Panc1 (cell line): ENCODE data around the gene PATJ. TPM values are rescaled to one million over a fixed set of nuclear protein-coding genes. Genes with fewer than 3 reads are reported as not detected.

ENCODE experiments used
- ATAC-seq: fragments of 200-7000 bp; cut with Tn5 transposase; 2 replicates; pipeline ENCODE4 v1.9.1; 2020; ENCODE audit warnings: mild to moderate bottlenecking, moderate library complexity
- BruUV-seq: library from RNA; stranded (reverse); fragments of 400-500 nt; replicated peaks from 2 replicates; lab custom pipeline; 2021; lab: Mats Ljungman, UMichigan
- CTCF ChIA-PET: fragments of 300-600 bp; sonication (Branson Sonifier 250); formaldehyde crosslinking; loops from one replicate; lab custom pipeline; 2022; ENCODE audit warnings: antibody characterized with exemption; lab: Charles Lee
- POLR2A ChIA-PET: fragments of 300-600 bp; sonication (Branson Sonifier 250); formaldehyde crosslinking; loops from one replicate; lab custom pipeline; 2022; ENCODE audit warnings: antibody characterized with exemption; lab: Charles Lee
- DNase-seq: peaks from one replicate; pipeline ENCODE4 v3.0.0-alpha.2; 2010; ENCODE audit warnings: low read depth, low spot score
- H3K27ac ChIP-seq: 2 replicates; pipeline ENCODE4 v1.5.1; 2011; ENCODE audit warnings: mild to moderate bottlenecking, low read length, inconsistent platforms
- H3K27me3 ChIP-seq: fragments of 200-500 bp; sonication (Bioruptor generic); 2 replicates; pipeline ENCODE4 v1.6.0; 2014; ENCODE audit warnings: low read length, inconsistent platforms; ENCODE audit not compliant: control insufficient read depth, insufficient read depth
- H3K36me3 ChIP-seq: fragments of 200-500 bp; sonication (Bioruptor generic); 2 replicates; pipeline ENCODE4 v1.5.1; 2014; ENCODE audit warnings: inconsistent platforms, mild to moderate bottlenecking, low read length, moderate library complexity; ENCODE audit not compliant: control insufficient read depth, insufficient read depth
- H3K4me1 ChIP-seq: 2 replicates; pipeline ENCODE4 v1.5.1; 2011; ENCODE audit warnings: inconsistent platforms, mild to moderate bottlenecking, low read length, moderate library complexity; ENCODE audit not compliant: control insufficient read depth, insufficient read depth
- H3K4me3 ChIP-seq, 2 experiments: 2 replicates each; pipeline ENCODE4 v1.5.1; 2011 to 2012; ENCODE audit warnings: low read depth in 2 of 2, low read length in 2 of 2, mild to moderate bottlenecking in 2 of 2, inconsistent platforms in 1 of 2, moderate library complexity in 1 of 2
- H3K9me3 ChIP-seq: fragments of 200-500 bp; sonication (Bioruptor generic); 2 replicates; pipeline ENCODE4 v1.5.1; 2014; ENCODE audit warnings: low read depth, mild to moderate bottlenecking, inconsistent platforms, low read length, moderate library complexity; ENCODE audit not compliant: control insufficient read depth, insufficient read depth
- POLR2AphosphoS5 ChIP-seq: IDR thresholded peaks from 2 replicates; pipeline ENCODE4 v1.6.1; 2012; ENCODE audit warnings: mild to moderate bottlenecking, low read depth, low read length, moderate library complexity
- SIN3A ChIP-seq: IDR thresholded peaks from 2 replicates; pipeline ENCODE4 v1.6.1; 2012; ENCODE audit warnings: low read depth, mild to moderate bottlenecking, low read length, moderate library complexity, borderline replicate concordance; ENCODE audit not compliant: insufficient read depth
- TCF7L2 ChIP-seq: IDR thresholded peaks from 2 replicates; pipeline ENCODE4 v1.6.1; 2011; ENCODE audit warnings: mild to moderate bottlenecking, low read depth, low read length, inconsistent platforms
- in situ Hi-C: cut with HindIII; loops from 2 replicates; pipeline ENCODE4 v1.10.0; 2016; ENCODE audit warnings: low sequenced_read_pairs, low pct_unique_long_range_greater_than_20kb
- intact Hi-C: fragments of 100-400 bp; cut with micrococcal nuclease; formaldehyde crosslinking; loops from one replicate; pipeline ENCODE4 v1.10.0; 2022; ENCODE audit not compliant: unreplicated experiment
- total RNA-seq: library from RNA; stranded (reverse); gene quantifications from one replicate; pipeline ENCODE4 v1.2.1, GENCODE V29; 2021; ENCODE audit not compliant: unreplicated experiment
- TF ChIP-seq, protein P1 (sequence below): fragments of 450-650 bp; IDR thresholded peaks from 2 replicates; pipeline ENCODE4 v1.5.1; 2017; ENCODE audit warnings: mild to moderate bottlenecking
- TF ChIP-seq, protein P2 (sequence below), 2 experiments: IDR thresholded peaks; 2 replicates each; pipeline ENCODE4 v1.6.1; 2011 to 2012; ENCODE audit warnings: low read depth in 2 of 2, control low read depth in 1 of 2, low read length in 1 of 2, mild to moderate bottlenecking in 1 of 2, moderate library complexity in 1 of 2; ENCODE audit not compliant: insufficient read depth in 1 of 2

The PATJ gene
- total RNA-seq, 1 experiment from 2014 or later = 36.2 TPM

DNA sequence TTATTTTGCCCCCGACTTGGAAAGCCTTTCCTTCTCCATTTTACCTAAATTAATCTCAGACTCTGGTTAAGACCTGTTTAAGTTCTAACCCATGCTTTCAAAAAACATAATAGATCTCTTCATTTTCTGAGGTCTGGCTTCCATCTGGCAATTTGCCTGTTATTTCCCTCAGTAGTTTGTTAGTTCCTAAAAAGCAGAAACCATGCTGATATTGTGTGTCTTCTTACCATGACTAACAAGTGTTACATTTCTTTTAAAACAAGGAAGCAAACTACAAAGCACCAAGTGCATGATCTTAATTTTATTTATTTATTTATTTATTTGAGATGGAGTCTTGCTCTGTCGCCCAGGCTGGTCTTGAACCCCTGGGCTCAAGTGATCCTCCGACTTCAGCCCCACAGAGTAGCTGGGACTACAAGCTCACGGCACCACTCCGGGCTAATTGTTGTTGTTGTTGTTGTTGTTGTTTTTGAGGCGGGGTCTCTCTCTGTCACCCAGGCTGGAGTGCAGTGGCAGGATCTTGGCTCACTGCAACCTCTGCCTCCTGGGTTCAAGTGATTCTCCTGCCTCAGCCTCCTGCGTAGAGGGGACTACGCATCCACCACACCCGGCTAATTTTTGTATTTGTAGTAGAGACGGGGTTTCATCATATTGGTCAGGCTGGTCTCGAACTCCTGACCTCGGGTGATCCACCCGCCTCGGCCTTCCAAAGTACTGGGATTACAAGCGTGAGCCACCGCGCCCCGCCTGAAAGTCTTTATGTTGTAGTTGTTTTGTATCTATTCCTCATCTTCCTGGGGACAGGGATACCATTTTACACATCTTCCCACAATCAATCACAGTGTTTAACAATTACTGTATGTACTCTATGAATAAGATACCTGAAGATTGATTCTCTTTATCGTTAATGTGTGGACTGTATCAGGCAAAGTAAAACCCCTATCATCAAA is 1.3 kb upstream of the PATJ start:
- ChIA-PET CTCF (no interaction called here), POLR2A (interaction anchor here (0.7 kb wide), 1 partner anchor 594 kb away, joined by 3 read pairs; no protein-coding TSS in a partner anchor)
- no peaks in the 10 kb centered on the region for H3K9me3 ChIP-seq
- intact Hi-C loops (no loop called here), in situ Hi-C loops (no loop called here)
- ATAC-seq (no peak), DNase-seq (no peak)
- H3K4me1 ChIP-seq = peaks cover 21% of the 10 kb centered on the region
- no peaks in the 10 kb centered on the region for H3K27me3 ChIP-seq
- H3K4me3 ChIP-seq = peak overlapping the region; percentile 68 to 83
- peak overlapping the region; percentile 93 for H3K27ac ChIP-seq
- no TSS peak for BruUV-seq
- H3K36me3 ChIP-seq = no peaks in the 10 kb centered on the region
- TF ChIP-seq SIN3A (no peak), TCF7L2 (no peak)

DNA sequence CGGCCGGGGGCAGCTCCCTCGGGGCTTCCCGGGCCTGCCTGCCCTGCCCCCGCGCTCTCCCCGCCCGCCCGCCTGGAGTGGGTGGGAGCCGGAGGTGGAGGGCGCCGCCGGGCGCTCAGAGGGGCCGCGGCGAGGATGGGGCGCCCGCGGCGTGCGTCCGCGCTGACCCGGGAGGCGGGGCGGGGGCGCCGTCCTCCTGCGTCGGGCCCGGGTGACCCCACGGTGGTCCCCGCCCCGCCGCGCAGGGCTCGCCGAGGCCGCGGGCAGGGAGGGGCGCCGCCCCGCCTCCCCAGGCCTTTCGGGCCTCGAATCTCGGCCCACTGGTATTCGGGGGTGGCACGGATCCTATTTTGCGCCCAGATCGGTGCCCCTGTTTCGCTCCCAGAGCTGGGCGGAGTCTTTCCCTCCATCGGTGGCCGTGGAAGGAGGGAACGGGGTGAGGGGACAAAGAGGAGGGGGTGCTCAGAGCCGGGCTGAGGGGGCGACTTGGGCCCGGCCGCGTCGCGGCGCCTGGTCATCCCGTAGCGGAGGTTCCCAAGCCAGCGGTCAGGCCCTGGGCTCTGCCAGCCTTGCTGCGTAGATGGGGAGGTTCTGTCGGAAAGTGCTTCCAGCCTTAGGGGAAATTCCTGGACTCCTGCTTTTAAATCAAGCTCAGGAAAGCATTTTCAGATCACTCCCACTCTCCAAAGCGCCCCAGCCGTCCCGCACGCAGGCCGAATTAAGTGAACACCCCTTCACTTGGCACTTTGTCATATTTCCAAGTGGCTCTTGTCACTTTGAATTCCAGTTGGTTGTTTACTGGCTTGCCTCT is 545 bp downstream of the PATJ start:
- TF ChIP-seq, protein P1, sequence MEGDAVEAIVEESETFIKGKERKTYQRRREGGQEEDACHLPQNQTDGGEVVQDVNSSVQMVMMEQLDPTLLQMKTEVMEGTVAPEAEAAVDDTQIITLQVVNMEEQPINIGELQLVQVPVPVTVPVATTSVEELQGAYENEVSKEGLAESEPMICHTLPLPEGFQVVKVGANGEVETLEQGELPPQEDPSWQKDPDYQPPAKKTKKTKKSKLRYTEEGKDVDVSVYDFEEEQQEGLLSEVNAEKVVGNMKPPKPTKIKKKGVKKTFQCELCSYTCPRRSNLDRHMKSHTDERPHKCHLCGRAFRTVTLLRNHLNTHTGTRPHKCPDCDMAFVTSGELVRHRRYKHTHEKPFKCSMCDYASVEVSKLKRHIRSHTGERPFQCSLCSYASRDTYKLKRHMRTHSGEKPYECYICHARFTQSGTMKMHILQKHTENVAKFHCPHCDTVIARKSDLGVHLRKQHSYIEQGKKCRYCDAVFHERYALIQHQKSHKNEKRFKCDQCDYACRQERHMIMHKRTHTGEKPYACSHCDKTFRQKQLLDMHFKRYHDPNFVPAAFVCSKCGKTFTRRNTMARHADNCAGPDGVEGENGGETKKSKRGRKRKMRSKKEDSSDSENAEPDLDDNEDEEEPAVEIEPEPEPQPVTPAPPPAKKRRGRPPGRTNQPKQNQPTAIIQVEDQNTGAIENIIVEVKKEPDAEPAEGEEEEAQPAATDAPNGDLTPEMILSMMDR = no peak
- 0 out of 2 replicates have a peak, but pooled peaks have one; percentile 40 for TF ChIP-seq POLR2AphosphoS5
- TF ChIP-seq TCF7L2 = no peak
- TF ChIP-seq, protein P2, sequence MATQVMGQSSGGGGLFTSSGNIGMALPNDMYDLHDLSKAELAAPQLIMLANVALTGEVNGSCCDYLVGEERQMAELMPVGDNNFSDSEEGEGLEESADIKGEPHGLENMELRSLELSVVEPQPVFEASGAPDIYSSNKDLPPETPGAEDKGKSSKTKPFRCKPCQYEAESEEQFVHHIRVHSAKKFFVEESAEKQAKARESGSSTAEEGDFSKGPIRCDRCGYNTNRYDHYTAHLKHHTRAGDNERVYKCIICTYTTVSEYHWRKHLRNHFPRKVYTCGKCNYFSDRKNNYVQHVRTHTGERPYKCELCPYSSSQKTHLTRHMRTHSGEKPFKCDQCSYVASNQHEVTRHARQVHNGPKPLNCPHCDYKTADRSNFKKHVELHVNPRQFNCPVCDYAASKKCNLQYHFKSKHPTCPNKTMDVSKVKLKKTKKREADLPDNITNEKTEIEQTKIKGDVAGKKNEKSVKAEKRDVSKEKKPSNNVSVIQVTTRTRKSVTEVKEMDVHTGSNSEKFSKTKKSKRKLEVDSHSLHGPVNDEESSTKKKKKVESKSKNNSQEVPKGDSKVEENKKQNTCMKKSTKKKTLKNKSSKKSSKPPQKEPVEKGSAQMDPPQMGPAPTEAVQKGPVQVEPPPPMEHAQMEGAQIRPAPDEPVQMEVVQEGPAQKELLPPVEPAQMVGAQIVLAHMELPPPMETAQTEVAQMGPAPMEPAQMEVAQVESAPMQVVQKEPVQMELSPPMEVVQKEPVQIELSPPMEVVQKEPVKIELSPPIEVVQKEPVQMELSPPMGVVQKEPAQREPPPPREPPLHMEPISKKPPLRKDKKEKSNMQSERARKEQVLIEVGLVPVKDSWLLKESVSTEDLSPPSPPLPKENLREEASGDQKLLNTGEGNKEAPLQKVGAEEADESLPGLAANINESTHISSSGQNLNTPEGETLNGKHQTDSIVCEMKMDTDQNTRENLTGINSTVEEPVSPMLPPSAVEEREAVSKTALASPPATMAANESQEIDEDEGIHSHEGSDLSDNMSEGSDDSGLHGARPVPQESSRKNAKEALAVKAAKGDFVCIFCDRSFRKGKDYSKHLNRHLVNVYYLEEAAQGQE (IDR thresholded peaks at IDR 0.05; ENCODE audit: insufficient read depth in 1 of 2, low read depth in 2 of 2, low read length in 1 of 2) = no peak
- TF ChIP-seq SIN3A = peak; percentile 35
- H3K4me1 ChIP-seq = peaks cover 34% of the 10 kb centered on the region
- ChIA-PET POLR2A (no interaction called here), CTCF (no interaction called here)
- H3K4me3 ChIP-seq = peak overlapping the region; percentile 68 to 83
- intact Hi-C loops (no loop called here), in situ Hi-C loops (no loop called here)
- peak overlapping the region; percentile 90 for H3K27ac ChIP-seq
- no peaks in the 10 kb centered on the region for H3K9me3 ChIP-seq
- H3K36me3 ChIP-seq = no peaks in the 10 kb centered on the region
- ATAC-seq (peak; percentile 87), DNase-seq (no peak)
- BruUV-seq = no TSS peak
- H3K27me3 ChIP-seq = no peaks in the 10 kb centered on the region
